OCI-LY1 (cell line): ENCODE data around the gene CDC45.

Experiments
- H2AFZ ChIP-seq: fragments of 200-600 bp; sonication (generic), shearing (Covaris generic); 2 replicates; pipeline ENCODE4 v1.6.0; 2014; ENCODE audit warnings: antibody characterized with exemption, mild to moderate bottlenecking, low read length
- H3F3A ChIP-seq: fragments of 200-600 bp; sonication (generic), shearing (Covaris generic); 2 replicates; pipeline ENCODE4 v1.6.0; 2014; ENCODE audit warnings: mild to moderate bottlenecking, antibody characterized with exemption, low read length, moderate library complexity; ENCODE audit not compliant: insufficient read depth
- H3K27ac ChIP-seq: fragments of 200-600 bp; sonication (generic); 2 replicates; pipeline ENCODE4 v1.5.1; 2014; ENCODE audit warnings: low read length, mixed run types, mild to moderate bottlenecking, low read depth; ENCODE audit not compliant: poor library complexity, severe bottlenecking
- H3K27me3 ChIP-seq: fragments of 200-600 bp; sonication (generic); 2 replicates; pipeline ENCODE4 v1.6.0; 2014; ENCODE audit warnings: antibody characterized with exemption, mild to moderate bottlenecking, low read length, moderate library complexity; ENCODE audit not compliant: insufficient read depth
- H3K36me3 ChIP-seq: fragments of 200-600 bp; sonication (generic); 2 replicates; pipeline ENCODE4 v1.6.1; 2014; ENCODE audit warnings: mild to moderate bottlenecking, antibody characterized with exemption, low read length, moderate library complexity, mixed read lengths; ENCODE audit not compliant: insufficient read depth
- H3K4me1 ChIP-seq: fragments of 200-600 bp; sonication (generic); 2 replicates; pipeline ENCODE4 v1.5.1; 2014; ENCODE audit warnings: mild to moderate bottlenecking, low read length, moderate library complexity; ENCODE audit not compliant: insufficient read depth, severe bottlenecking
- H3K4me2 ChIP-seq: fragments of 200-600 bp; sonication (generic), shearing (Covaris generic); 2 replicates; pipeline ENCODE4 v1.6.1; 2014; ENCODE audit warnings: low read length
- H3K4me3 ChIP-seq: fragments of 200-600 bp; sonication (generic); 2 replicates; pipeline ENCODE4 v1.5.1; 2014; ENCODE audit warnings: low read length, low read depth, mild to moderate bottlenecking, mixed read lengths; ENCODE audit not compliant: poor library complexity, severe bottlenecking
- H3K79me2 ChIP-seq: fragments of 200-600 bp; shearing (Covaris generic); 2 replicates; pipeline ENCODE4 v1.6.1; 2016; ENCODE audit warnings: mixed run types, low read length, mixed read lengths; ENCODE audit not compliant: insufficient read depth
- H3K9ac ChIP-seq: fragments of 200-600 bp; sonication (generic), shearing (Covaris generic); 2 replicates; pipeline ENCODE4 v1.6.1; 2014; ENCODE audit warnings: mild to moderate bottlenecking, low read length, mixed read lengths
- H3K9me2 ChIP-seq: fragments of 200-600 bp; sonication (generic), shearing (Covaris generic); 2 replicates; pipeline ENCODE4 v1.6.1; 2014; ENCODE audit warnings: low read depth, mild to moderate bottlenecking, low read length, mixed read lengths
- H3K9me3 ChIP-seq: fragments of 200-600 bp; shearing (Covaris generic); 2 replicates; pipeline ENCODE4 v1.6.1; 2014; ENCODE audit warnings: low read length, mixed read lengths
- H4K20me1 ChIP-seq: fragments of 200-600 bp; sonication (generic), shearing (Covaris generic); 2 replicates; pipeline ENCODE4 v1.6.0; 2016; ENCODE audit warnings: mild to moderate bottlenecking, low read length; ENCODE audit not compliant: insufficient read depth
- EZH2 ChIP-seq: fragments of 200-600 bp; sonication (generic), shearing (Covaris generic); IDR thresholded peaks from 2 replicates; pipeline ENCODE4 v1.8.0; 2017; ENCODE audit warnings: borderline replicate concordance, mixed run types, mild to moderate bottlenecking, antibody characterized with exemption, low read length, moderate library complexity, mixed read lengths
- TF ChIP-seq, protein P1 (sequence below): fragments of 200-600 bp; sonication (generic), shearing (Covaris generic); IDR thresholded peaks from 2 replicates; pipeline ENCODE4 v1.5.1; 2017; ENCODE audit warnings: mild to moderate bottlenecking, antibody characterized with exemption, low read length, moderate library complexity, mixed read lengths

The CDC45 gene

DNA sequence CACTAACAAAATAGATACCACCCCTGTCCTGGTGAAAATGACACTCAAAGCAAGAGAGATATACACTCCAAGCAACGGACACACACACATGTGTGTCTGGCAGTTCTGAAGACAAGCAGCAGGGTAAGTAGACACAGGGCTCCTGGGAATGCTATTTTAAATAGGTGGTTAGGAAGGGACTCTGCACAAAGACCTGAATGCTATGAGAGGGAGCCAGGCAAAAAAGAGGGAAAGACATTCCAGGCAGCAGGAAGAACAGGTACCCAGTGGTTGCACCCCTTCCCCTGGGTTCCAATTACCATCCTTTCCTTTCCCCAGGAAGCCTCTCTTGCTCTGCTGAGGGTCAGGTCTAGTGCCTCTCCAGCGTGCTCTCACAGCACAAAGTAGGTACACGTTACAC is 3.7 kb upstream of the CDC45 start:
- H3K9me3 ChIP-seq: no peaks in the 10 kb centered on the region
- H4K20me1 ChIP-seq: no peaks in the 10 kb centered on the region
- H3K4me2 ChIP-seq: no peak overlapping the region
- H3K9ac ChIP-seq: no peak overlapping the region
- no peak overlapping the region for H3K27ac ChIP-seq
- no peaks in the 10 kb centered on the region for H3K27me3 ChIP-seq
- H3F3A ChIP-seq: no peaks in the 10 kb centered on the region
- H3K4me1 ChIP-seq: peaks cover 22% of the 10 kb centered on the region
- TF ChIP-seq, protein P1, sequence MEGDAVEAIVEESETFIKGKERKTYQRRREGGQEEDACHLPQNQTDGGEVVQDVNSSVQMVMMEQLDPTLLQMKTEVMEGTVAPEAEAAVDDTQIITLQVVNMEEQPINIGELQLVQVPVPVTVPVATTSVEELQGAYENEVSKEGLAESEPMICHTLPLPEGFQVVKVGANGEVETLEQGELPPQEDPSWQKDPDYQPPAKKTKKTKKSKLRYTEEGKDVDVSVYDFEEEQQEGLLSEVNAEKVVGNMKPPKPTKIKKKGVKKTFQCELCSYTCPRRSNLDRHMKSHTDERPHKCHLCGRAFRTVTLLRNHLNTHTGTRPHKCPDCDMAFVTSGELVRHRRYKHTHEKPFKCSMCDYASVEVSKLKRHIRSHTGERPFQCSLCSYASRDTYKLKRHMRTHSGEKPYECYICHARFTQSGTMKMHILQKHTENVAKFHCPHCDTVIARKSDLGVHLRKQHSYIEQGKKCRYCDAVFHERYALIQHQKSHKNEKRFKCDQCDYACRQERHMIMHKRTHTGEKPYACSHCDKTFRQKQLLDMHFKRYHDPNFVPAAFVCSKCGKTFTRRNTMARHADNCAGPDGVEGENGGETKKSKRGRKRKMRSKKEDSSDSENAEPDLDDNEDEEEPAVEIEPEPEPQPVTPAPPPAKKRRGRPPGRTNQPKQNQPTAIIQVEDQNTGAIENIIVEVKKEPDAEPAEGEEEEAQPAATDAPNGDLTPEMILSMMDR: no peak
- no peak for TF ChIP-seq EZH2
- H3K4me3 ChIP-seq: no peak overlapping the region
- no peak overlapping the region for H2AFZ ChIP-seq
- H3K36me3 ChIP-seq: peaks cover 43% of the 10 kb centered on the region
- peaks cover 39% of the 10 kb centered on the region for H3K79me2 ChIP-seq
- H3K9me2 ChIP-seq: no peaks in the 10 kb centered on the region

DNA sequence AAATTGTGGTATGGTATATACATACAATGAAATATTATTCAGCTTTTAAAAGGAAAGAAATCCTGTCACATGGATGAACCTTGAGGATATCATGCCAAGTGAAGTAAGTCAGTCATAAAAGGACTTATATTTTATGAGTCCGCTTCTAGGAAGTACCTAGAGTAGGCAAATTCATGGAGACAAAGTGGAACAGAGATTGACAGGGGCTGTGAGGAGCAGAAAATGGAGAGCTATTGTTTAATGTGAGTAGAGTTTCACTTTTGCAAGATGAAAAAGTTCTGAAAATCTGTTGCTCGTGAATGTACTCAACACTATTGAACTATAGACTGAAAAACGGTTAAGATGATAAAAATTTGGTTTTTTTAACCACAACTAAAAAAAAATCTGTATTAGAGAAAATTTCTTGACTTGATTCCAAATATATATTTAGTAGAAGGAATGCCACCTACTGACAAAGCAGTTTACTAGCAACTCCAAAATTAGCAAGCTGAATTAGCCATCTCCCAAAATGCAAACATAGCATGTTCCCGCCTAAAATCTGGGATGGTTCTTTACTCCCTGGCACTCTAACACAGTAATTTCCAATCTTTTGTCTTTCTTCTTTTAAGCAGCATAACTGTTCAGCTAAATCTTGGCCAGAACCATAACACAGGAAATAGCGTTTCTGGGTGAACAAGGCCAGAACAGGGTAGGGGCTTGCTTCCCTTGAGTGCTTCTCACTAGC is 2.2 kb upstream of the CDC45 start:
- H2AFZ ChIP-seq: no peak overlapping the region
- H3K36me3 ChIP-seq: peaks cover 35% of the 10 kb centered on the region
- no peaks in the 10 kb centered on the region for H3K9me2 ChIP-seq
- peak overlapping the region; percentile 83 for H3K9ac ChIP-seq
- no peaks in the 10 kb centered on the region for H3F3A ChIP-seq
- peak overlapping the region; percentile 23 for H3K27ac ChIP-seq
- H3K4me3 ChIP-seq: peak overlapping the region; percentile 90
- no peaks in the 10 kb centered on the region for H3K9me3 ChIP-seq
- H4K20me1 ChIP-seq: no peaks in the 10 kb centered on the region
- H3K79me2 ChIP-seq: peaks cover 39% of the 10 kb centered on the region
- H3K27me3 ChIP-seq: no peaks in the 10 kb centered on the region
- peak overlapping the region; percentile 99 for H3K4me2 ChIP-seq
- TF ChIP-seq, protein P1: peak; percentile 45; the same call in 1 of the 2 replicates
- no peak for TF ChIP-seq EZH2
- peaks cover 22% of the 10 kb centered on the region for H3K4me1 ChIP-seq

DNA sequence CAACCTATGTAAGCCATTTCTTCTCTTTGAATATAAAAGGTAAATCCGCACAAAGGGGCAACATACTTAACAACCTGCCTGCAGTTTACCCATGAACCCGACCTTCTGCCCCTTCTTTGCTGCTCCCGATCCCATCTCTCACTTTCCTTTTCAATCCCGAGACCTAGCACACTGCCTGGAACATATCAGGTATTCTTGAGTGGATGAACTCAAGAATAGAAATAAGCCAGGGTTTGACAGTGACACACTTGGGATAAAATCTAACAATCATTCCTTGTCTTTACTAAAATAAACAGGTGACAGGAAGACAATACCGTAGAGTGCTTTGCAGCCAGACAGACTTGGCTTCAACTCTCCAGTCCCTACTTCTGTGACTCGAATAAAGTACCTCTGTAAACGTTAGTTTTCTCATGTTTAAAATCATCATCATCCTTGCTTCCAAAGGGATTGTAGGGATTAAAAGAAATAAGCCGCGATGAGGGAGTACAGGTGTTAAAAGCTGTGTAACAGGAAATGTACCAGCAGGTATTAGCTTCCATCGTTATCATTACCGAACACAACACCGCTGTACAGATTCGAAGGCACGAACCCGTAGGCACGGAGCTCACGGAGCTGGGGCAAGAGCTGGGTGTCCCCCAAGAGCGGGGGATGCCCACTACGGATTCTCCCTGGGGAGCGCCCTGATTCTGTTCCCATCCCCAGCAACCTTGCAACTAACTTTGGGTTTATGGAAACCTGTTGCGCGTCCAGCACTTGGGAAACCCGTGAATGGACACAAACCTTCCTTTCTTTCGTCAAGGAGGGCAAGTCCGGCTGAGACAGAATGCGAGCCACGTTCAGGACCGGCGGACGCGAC is 1.4 kb upstream of the CDC45 start:
- no peaks in the 10 kb centered on the region for H3K9me3 ChIP-seq
- no peaks in the 10 kb centered on the region for H3K27me3 ChIP-seq
- no peaks in the 10 kb centered on the region for H3K9me2 ChIP-seq
- H3F3A ChIP-seq: no peaks in the 10 kb centered on the region
- H3K4me1 ChIP-seq: peaks cover 22% of the 10 kb centered on the region
- no peaks in the 10 kb centered on the region for H4K20me1 ChIP-seq
- peak overlapping the region; percentile 23 for H3K27ac ChIP-seq
- H3K4me2 ChIP-seq: peak overlapping the region; percentile 99
- peaks cover 39% of the 10 kb centered on the region for H3K79me2 ChIP-seq
- H2AFZ ChIP-seq: no peak overlapping the region
- no peak for TF ChIP-seq EZH2
- TF ChIP-seq, protein P1: no peak
- peak overlapping the region; percentile 90 for H3K4me3 ChIP-seq
- H3K36me3 ChIP-seq: peaks cover 34% of the 10 kb centered on the region
- H3K9ac ChIP-seq: peak overlapping the region; percentile 83
